Measurements from ENCODE around the gene PRPF6.
A peak's percentile ranks its signal among the peaks of the same experiment; 100 is the strongest.

Gene PRPF6

GRCh38 chr20:64065062-64065973 is 84.4 kb downstream of the PRPF6 start:
- no peak for DNase-seq (ENCODE audit: low read depth)
- no peak overlapping the region for H3K4me3 ChIP-seq (ENCODE audit: low read length)
- TF ChIP-seq CTCF (IDR thresholded peaks at IDR 0.05; ENCODE audit: insufficient read depth, low read depth, low read length, missing control alignments): no peak

- peak; percentile 24 for DNase-seq (ENCODE audit: low read depth)
- no peak overlapping the region for H3K4me3 ChIP-seq (ENCODE audit: low read length)
- no peak for TF ChIP-seq CTCF (IDR thresholded peaks at IDR 0.05; ENCODE audit: insufficient read depth, low read depth, low read length, missing control alignments)
Measured at GRCh38 chr20:64065974-64066343, 85.0 kb downstream of the PRPF6 start.

- no peak for DNase-seq (ENCODE audit: low read depth)
- TF ChIP-seq CTCF (IDR thresholded peaks at IDR 0.05; ENCODE audit: insufficient read depth, low read depth, low read length, missing control alignments): no peak
Measured at GRCh38 chr20:64067005-64067632, 86.2 kb downstream of the PRPF6 start.

GRCh38 chr20:64067733-64068307 is 86.9 kb downstream of the PRPF6 start:
- no peak for TF ChIP-seq CTCF (IDR thresholded peaks at IDR 0.05; ENCODE audit: insufficient read depth, low read depth, low read length, missing control alignments)
- no peak overlapping the region for H3K4me3 ChIP-seq (ENCODE audit: low read length)
- DNase-seq (ENCODE audit: low read depth): no peak

More at GRCh38 chr20:64067005-64067632, 86.2 kb downstream of the PRPF6 start:
- no peak overlapping the region for H3K4me3 ChIP-seq (ENCODE audit: low read length)

- no peak overlapping the region for H3K4me3 ChIP-seq (ENCODE audit: low read length)
- TF ChIP-seq CTCF (IDR thresholded peaks at IDR 0.05; ENCODE audit: insufficient read depth, low read depth, low read length, missing control alignments): no peak
- DNase-seq (ENCODE audit: low read depth): no peak
Measured at GRCh38 chr20:64068386-64069208, 87.7 kb downstream of the PRPF6 start.

- no peak for DNase-seq (ENCODE audit: low read depth)
- no peak for TF ChIP-seq CTCF (IDR thresholded peaks at IDR 0.05; ENCODE audit: insufficient read depth, low read depth, low read length, missing control alignments)
- H3K4me3 ChIP-seq (ENCODE audit: low read length): no peak overlapping the region
Measured at GRCh38 chr20:64069209-64069613, 88.3 kb downstream of the PRPF6 start.

All from epithelial cell of esophagus (primary cell).